Astrocyte of the hippocampus (primary cell): ENCODE data around the gene NABP1.
"Not testable (repeated sequence)": the region's sequence is repeated elsewhere in the genome, so short reads cannot be mapped to it uniquely, and the experiment has no call there.

Experiments used
- DNase-seq: peaks from one replicate; pipeline ENCODE4 v3.0.0; 2011; ENCODE audit warnings: low read depth, low spot score

Gene NABP1, protein sequence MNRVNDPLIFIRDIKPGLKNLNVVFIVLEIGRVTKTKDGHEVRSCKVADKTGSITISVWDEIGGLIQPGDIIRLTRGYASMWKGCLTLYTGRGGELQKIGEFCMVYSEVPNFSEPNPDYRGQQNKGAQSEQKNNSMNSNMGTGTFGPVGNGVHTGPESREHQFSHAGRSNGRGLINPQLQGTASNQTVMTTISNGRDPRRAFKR

DNA sequence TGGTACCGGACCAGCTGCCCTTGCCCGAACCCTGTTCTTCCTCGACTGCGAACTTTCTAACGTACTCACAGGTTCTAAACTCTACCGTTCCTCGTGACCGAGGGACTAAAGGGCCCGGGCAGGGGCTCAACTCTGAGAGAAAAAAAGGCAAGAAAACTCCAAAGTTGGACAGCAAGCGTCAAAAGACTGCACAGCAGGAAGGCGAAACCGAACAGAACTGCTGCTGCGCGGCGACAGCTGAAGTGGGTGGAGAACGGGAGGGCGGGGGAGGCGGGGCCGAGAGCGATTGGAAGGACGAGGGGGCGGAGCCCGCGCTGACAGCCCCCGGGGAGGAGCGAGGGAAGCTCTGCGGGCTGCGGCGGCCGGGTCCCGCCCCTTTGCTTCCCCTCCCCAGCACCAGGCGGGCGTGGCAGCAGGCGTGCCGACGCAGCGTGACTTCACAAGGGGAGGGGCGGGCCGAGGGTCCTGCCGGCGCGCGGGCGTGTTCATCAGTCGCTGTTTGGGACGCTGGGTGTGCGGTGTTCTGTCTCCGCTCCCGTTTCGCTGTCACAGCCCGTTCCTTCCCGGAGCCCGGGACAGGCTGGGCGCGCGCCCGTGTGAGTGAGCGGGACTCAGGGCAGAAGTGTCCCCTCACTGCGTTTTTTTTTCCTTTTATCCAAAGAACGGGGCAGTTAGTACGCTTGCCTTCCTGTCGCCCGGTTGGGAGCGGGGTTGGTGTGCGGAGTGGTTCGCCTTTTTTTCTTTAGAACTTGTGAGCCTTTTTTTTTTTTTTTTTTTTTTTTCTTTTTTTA is at the start of gene NABP1:
Gene NABP1, plus strand, starts transcription at position 491 of the 791 bp plus-strand sequence. CDS start 479 bp downstream, outside the sequence.
- peak; percentile 99 for DNase-seq

GRCh38 chr2:191629001-191629453 is 48.9 kb upstream of the NABP1 start:
- DNase-seq: no peak

- DNase-seq: no peak
These were observed 47.8 kb upstream of the NABP1 start for GRCh38 chr2:191629976-191630712.

DNA sequence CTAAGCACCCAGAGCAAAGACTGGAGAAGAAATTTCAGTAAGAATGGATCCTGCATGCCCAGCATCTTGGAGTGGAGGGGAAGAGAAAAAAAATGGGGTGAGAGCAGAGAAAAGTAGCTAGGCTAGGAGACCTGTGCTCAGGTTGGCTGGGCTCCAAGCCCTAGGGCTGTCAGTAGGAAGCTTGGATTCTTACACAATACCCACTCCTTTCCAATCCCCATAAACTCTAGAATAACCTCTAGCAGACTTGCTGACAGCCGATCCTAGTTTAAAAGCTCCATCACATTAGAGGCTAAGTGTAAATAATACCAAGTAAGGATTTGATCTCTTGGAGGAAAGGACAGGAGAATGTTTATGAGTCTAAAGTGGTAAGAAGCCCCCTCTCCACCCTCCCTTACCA is 46.2 kb upstream of the NABP1 start:
- peak; percentile 49 for DNase-seq

DNA sequence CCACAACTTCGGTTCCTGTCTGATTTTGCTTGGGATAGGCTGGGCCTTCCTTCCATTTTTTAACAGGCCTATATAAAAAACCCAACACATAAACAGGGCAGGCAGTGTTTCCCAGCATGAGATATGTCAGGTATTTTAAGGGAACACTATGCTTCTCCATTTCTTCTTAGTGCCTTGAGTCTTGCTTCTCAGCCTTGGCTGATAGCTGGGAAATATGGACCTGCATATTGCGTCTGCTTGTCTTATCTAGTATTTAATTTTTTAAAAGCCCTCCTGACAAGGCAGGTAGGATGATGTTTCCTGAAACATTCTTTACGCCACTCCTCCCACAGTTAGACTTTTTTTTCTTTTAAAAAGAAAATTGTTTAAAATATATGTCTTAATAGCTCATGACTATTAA is 45.5 kb upstream of the NABP1 start:
- no peak for DNase-seq

DNA sequence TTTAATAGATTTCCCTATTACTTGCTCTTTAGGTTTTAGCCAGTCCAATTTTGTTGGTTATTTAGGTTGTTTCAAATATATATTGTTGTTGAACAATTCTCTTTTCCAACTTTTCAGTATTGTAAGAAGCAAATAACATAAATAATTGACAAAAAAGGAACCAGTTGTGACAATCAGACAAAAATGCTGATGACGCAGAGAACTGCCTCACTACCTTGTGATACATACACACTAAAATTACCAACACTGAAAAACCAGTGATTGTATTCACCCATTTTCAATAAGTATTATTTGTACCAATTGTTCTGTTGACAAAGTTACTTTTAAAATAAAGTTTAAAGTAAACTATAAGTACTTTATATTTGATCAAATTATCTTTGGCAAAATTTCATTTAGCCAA is 43.1 kb upstream of the NABP1 start:
- DNase-seq: no peak

GRCh38 chr2:191635333-191636234 is 42.4 kb upstream of the NABP1 start:
- peak; percentile 94 for DNase-seq

DNA sequence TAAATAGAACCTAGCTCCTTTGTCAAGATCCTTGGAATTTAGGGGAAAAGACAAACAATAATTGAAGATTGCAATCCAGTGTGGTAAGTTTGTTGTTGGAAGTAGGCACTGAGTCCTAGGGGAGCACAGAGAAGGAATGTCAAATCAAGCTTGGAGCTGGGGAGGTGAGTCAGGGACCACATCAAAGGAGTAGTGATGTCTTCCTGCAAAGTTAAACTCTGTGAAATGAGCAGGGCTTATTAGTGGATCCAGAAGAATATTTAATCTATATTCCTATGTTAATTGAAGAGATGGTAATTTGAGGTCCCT is 41.7 kb upstream of the NABP1 start:
- peak; percentile 94 for DNase-seq

DNA sequence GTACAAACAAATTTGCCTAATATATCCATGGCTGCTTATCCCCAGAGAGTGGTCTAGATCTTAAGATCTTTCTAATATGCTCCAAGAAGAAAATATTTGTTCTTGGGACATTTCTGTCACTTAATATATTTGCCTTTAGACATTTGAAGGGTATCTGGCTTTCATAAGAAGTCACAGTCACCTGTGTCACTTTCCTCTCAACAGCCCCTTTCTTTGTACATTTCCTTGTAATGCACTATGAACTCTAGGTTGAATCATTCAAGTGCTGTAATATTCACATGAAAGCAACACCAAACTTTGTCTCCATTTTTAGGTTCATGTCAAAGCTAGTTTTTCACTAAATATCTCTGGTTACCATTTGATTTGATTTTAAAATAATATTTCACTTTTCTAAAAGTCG is 41.4 kb upstream of the NABP1 start:
- DNase-seq: no peak

DNA sequence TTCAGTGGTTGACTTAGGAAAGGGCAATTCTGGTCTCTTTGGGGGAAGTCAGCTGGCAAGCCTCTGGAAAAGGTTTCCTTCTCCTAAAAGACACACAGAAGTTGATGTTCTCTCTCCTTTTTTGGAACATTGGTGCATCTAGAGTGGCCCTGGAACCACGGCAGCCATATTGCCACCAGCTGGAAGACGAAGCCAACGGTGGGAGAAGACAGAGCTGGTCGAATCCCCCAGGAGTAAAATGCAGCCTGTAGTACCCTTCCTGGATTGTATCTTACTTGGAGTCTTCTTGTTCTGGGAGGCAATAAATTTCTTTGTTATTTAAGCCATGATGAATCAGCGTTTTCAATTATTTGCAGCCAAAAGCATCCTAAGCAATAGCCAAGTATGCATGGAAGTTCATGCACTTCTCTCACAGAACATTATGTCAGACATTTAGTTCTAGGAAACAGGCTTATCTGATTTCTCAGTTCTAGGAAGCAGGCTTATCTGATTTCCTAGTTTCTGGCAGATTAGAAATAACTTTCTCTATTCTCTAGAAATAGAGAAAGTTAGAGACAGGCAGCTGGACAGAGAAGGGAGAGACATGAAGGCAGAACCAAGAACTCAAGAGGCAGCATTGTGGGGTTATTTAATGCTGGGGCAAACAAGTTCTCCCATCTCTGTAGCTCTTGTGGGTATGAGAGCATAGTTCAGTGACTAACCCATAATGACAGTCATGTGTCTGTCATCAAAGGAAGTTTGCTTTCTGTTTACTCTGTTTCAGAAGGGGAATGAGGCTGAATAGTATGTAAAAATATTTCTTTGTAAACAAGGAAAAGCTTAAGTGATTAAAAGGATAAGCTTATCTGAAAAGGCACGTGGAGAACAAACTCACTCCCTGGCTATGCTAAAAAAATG is 40.5 kb upstream of the NABP1 start:
- peak; percentile 62 for DNase-seq

GRCh38 chr2:191638079-191638801 is 39.7 kb upstream of the NABP1 start:
- peak; percentile 33 for DNase-seq

- no peak for DNase-seq
These were observed 39.1 kb upstream of the NABP1 start for GRCh38 chr2:191638802-191639172.

GRCh38 chr2:191641609-191642008 is 36.3 kb upstream of the NABP1 start:
- DNase-seq: no peak

- DNase-seq: no peak
These were observed 35.4 kb upstream of the NABP1 start for GRCh38 chr2:191642541-191642940.

GRCh38 chr2:191643429-191643828 is 34.5 kb upstream of the NABP1 start:
- no peak for DNase-seq

DNA sequence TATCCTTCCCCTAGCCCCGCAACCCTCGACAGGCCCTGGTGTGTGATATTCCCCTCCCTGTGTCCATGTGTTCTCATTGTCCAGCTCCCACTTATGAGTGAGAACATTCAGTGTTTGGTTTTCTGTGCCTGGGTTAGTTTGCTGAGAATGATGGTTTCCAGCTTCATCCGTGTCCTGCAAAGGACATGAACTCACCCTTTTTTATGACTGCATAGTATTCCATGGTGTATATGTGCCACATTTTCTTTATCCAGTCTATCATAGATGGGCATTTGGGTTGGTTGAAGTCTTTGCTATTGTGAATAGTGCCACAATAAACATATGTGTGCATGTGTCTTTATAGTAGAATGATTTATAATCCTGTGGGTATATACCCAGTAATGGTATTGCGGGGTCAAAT is 33.3 kb upstream of the NABP1 start:
- not testable (repeated sequence) for DNase-seq

DNA sequence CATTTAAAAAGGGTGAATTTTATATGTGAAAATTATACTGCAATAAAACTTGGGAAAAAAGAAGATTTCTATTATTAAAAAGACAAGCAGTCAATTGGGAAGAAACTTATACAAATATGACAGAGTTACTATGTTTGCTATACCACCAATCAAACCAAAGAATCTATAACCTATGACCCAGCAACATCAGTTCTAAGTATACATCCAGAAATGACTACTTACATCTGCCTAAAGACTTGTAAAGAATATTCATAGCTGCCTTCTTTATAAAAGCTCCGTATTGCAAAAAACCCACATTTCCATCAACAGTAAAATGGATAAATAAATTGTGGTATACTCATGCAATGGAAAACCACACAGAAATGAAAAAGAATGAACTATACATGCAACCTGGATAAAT is 32.9 kb upstream of the NABP1 start:
- DNase-seq: no peak

DNA sequence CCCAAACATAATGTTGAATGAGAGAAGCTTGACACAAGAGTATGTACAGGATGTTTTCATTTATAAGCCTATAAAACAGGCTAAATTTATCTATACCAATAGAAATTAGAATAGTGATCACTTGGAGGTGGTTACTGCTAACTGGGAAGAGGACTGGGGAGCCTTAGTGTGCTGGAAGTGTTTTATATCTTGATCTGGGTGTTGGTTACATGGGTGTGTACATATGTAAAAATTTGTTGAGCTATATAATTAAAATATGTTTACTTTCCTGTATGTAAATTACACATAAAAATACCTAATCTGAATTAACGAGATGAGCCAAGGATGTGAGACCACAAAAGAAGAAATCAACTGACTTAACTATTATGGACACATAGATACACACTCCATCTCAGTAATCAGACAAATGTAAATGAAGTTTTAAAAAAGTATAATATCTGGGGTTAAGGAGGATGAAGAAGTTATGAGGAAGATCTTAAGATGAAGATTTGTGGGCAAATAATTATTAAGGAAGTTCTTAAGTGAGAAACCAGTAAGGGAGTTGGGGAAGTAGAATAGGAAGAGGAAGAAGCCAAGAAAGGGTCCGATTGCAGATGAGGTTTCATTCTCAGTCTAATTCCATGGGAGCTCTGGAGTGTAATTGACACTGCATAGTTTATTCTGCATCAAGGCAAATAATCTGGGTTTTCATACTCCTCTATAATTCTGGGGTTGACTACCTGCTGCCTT is 32.3 kb upstream of the NABP1 start:
- no peak for DNase-seq

DNA sequence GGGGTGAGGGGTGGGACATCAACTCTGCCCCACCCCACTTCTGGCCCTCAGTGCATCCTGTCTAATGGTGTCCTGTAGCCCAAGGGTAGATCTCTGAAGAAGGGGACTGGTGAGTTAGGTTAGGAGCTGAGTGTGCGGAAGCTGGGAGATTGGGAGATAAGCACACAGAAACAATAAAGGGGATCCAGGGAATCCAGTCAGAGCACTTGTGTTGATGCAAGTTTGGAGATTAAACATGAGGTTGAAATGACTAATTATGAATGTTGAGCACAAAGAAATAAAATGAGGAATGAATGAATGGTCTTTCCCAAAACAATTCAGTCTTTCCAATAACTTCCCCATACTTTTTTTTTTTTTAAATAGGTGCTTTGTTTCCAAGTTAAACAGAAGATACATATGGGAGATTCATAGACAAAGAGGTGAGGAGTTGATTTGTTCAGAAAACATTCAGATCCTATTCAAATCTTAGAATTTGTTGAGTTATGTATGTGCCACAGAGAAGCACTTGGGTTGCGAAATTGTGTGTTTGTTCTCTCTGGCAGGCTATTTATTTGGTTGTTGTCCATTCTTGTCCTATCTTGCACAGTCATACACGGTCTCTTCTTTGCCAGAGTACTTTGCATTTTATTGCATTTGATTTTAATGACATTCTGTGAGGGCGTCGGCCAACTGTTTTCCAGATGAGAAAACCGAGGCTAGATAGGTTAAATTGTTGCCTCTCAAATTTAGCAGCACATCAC is 31.6 kb upstream of the NABP1 start:
- no peak for DNase-seq
